ENCODE results near the gene DNAAF5.

DNAAF5 gene

GRCh38 chr7:691361-692045, 35.0 kb upstream of the DNAAF5 start:
- H3K4me1 ChIP-seq (ENCODE audit: control insufficient read depth, insufficient read depth, low read length, poor library complexity, severe bottlenecking) = no peaks in the 10 kb centered on the region
- peaks cover 5% of the 10 kb centered on the region for H3K9me3 ChIP-seq (ENCODE audit: control insufficient read depth, low read length)
- no peak overlapping the region for H3K27ac ChIP-seq (ENCODE audit: insufficient read depth, low read length, poor library complexity, severe bottlenecking)
- H3K27me3 ChIP-seq (replicated peaks; ENCODE audit: control insufficient read depth, insufficient read depth, low read length, poor library complexity, severe bottlenecking) = no peaks in the 10 kb centered on the region
- H3K4me3 ChIP-seq (ENCODE audit: insufficient read depth, low read depth, low read length, poor library complexity, severe bottlenecking) = no peak overlapping the region
- no peaks in the 10 kb centered on the region for H3K36me3 ChIP-seq (ENCODE audit: control insufficient read depth, insufficient read depth, low read length)
- DNase-seq = no peak

- no peak for DNase-seq
- Histone ChIP-seq H3K27me3 (replicated peaks; ENCODE audit: control insufficient read depth, insufficient read depth, low read length, poor library complexity, severe bottlenecking) (no peaks in the 10 kb centered on the region), H3K27ac (ENCODE audit: insufficient read depth, low read length, poor library complexity, severe bottlenecking) (no peak overlapping the region), H3K9me3 (ENCODE audit: control insufficient read depth, low read length) (peaks cover 5% of the 10 kb centered on the region), H3K36me3 (ENCODE audit: control insufficient read depth, insufficient read depth, low read length) (no peaks in the 10 kb centered on the region), H3K4me1 (ENCODE audit: control insufficient read depth, insufficient read depth, low read length, poor library complexity, severe bottlenecking) (no peaks in the 10 kb centered on the region), H3K4me3 (ENCODE audit: insufficient read depth, low read depth, low read length, poor library complexity, severe bottlenecking) (no peak overlapping the region)
Measured at GRCh38 chr7:693280-693679, 33.2 kb upstream of the DNAAF5 start.

- Histone ChIP-seq H3K9me3 (ENCODE audit: control insufficient read depth, low read length) (no peaks in the 10 kb centered on the region), H3K27me3 (replicated peaks; ENCODE audit: control insufficient read depth, insufficient read depth, low read length, poor library complexity, severe bottlenecking) (no peaks in the 10 kb centered on the region), H3K27ac (ENCODE audit: insufficient read depth, low read length, poor library complexity, severe bottlenecking) (no peak overlapping the region), H3K4me3 (ENCODE audit: insufficient read depth, low read depth, low read length, poor library complexity, severe bottlenecking) (no peak overlapping the region), H3K4me1 (ENCODE audit: control insufficient read depth, insufficient read depth, low read length, poor library complexity, severe bottlenecking) (no peaks in the 10 kb centered on the region), H3K36me3 (ENCODE audit: control insufficient read depth, insufficient read depth, low read length) (no peaks in the 10 kb centered on the region)
- DNase-seq = no peak
Measured at GRCh38 chr7:696426-696811, 30.1 kb upstream of the DNAAF5 start.

DNA sequence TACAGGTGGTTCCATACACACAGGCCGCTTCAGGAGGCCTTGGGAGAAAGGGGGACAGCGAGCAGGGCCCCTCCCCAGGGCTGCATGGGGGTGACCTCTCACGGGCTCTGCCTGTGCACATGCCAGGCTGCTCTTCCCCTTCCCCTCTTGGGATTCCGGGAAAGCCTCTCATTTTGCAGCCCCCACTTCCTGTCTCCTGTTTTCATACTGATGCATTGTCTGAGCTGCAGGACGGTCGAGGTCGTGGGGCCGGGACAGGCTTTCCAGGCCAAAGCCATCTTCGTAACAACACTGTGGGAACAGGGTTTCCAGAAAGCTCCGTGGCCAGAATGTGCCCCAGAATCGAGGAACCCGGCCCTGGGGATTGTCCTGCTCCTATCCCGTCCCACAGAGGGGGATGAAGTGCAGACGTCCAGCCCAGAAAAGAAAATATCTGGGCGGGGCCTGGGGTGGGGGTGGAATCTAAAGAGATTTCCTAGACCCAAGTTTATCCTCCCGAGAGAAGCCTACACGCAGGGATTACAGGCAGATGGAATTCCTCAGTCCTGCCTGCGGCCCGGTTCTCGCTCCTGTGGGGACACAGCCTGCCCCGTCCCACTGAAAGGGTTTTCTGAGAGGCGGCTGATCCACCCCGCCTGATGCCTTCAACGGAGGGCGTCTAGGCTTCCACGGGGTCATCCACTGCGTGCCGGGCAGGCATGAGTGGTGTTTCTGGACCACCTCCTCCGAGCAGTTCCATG, 29.5 kb upstream of the DNAAF5 start:
- no peak for DNase-seq
- no peak overlapping the region for H3K27ac ChIP-seq (ENCODE audit: insufficient read depth, low read length, poor library complexity, severe bottlenecking)

DNA sequence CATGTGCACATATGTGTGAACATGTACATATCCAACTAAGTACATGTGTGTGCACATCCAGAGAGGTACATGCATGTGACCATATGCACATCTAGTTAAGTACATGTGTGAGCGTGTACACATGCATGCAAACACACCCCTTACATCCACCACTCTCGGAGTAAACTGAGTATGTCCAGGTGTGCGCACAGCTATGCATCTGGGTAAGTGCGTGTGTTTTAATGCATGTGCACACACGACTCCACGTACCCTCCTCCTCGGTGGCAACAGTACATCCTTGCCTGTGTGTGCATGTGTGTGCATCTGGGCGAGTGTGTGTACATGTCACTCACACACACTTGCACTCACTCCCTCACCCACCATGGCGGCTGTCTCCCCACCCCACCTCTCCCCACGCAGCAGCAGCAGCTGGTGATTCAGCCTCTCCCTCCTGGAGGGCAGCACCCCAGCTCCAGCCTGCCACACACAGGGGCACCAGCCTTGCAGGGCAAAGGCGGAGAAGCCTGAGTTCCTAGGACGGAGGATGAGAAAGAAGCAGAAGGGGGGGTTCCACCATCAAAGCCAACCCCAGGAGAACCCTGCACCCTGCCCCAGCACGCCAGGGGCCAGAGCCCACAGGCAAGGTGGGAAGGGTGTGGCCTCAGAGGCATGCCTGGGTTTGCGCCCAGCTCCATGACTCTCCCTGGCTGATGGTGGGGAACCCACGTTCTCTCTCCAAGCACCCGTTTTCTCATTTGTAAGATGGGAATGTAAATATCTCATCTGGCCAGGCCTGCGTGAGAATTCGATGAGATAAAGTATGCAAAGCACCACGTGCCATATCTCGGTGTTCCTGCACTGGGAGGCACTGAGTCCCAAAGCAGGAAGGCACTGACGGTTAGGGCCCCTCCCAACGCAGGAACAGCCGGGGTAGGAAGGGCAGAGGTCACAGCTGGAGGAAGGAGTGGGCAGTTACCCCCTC, 27.7 kb upstream of the DNAAF5 start:
- Histone ChIP-seq H3K4me3 (ENCODE audit: insufficient read depth, low read depth, low read length, poor library complexity, severe bottlenecking) (no peak overlapping the region), H3K36me3 (ENCODE audit: control insufficient read depth, insufficient read depth, low read length) (no peaks in the 10 kb centered on the region), H3K27me3 (replicated peaks; ENCODE audit: control insufficient read depth, insufficient read depth, low read length, poor library complexity, severe bottlenecking) (no peaks in the 10 kb centered on the region), H3K4me1 (ENCODE audit: control insufficient read depth, insufficient read depth, low read length, poor library complexity, severe bottlenecking) (no peaks in the 10 kb centered on the region), H3K27ac (ENCODE audit: insufficient read depth, low read length, poor library complexity, severe bottlenecking) (no peak overlapping the region), H3K9me3 (ENCODE audit: control insufficient read depth, low read length) (no peaks in the 10 kb centered on the region)
- DNase-seq = no peak

More for the DNA sequence above, 29.5 kb upstream of the DNAAF5 start:
- H3K36me3 ChIP-seq (ENCODE audit: control insufficient read depth, insufficient read depth, low read length) = no peaks in the 10 kb centered on the region
- no peak overlapping the region for H3K4me3 ChIP-seq (ENCODE audit: insufficient read depth, low read depth, low read length, poor library complexity, severe bottlenecking)
- no peaks in the 10 kb centered on the region for H3K9me3 ChIP-seq (ENCODE audit: control insufficient read depth, low read length)
- H3K27me3 ChIP-seq (replicated peaks; ENCODE audit: control insufficient read depth, insufficient read depth, low read length, poor library complexity, severe bottlenecking) = no peaks in the 10 kb centered on the region
- no peaks in the 10 kb centered on the region for H3K4me1 ChIP-seq (ENCODE audit: control insufficient read depth, insufficient read depth, low read length, poor library complexity, severe bottlenecking)

DNA sequence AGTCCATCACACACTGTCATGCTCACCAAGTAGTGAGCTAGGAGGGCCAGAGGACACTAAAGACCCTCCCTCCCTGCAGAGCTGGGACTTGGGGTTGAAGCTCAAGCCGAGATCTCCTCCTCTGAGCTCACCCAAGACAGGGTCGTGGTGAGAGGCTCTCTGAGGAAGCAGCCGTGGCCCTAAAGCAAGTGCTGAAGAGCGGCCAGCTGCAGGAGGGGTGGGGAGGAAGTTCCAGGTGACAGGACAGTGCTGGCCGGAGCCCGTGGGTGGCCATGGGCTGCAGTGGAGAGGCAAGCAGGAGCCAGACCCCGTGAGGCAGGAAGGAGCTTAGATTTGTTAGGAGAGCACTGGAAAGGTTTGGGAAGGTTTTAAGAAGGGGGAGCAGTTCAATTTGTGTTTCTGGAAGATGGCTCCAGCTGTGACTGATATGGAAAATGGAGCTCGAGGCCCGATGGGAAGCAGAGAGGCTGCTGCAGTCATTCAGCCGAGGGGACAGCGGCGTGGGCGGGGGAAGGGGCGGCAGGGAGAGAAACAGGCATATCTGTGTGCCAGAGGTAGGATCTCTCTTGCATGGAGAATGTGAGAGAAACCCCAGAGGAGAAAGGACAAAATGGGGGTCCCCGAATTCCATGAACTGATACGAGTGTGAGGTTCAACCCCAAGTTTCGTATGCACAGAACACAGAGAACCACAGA, 26.9 kb upstream of the DNAAF5 start:
- Histone ChIP-seq H3K4me3 (ENCODE audit: insufficient read depth, low read depth, low read length, poor library complexity, severe bottlenecking) (no peak overlapping the region), H3K9me3 (ENCODE audit: control insufficient read depth, low read length) (no peaks in the 10 kb centered on the region), H3K36me3 (ENCODE audit: control insufficient read depth, insufficient read depth, low read length) (no peaks in the 10 kb centered on the region), H3K27ac (ENCODE audit: insufficient read depth, low read length, poor library complexity, severe bottlenecking) (no peak overlapping the region), H3K27me3 (replicated peaks; ENCODE audit: control insufficient read depth, insufficient read depth, low read length, poor library complexity, severe bottlenecking) (no peaks in the 10 kb centered on the region), H3K4me1 (ENCODE audit: control insufficient read depth, insufficient read depth, low read length, poor library complexity, severe bottlenecking) (no peaks in the 10 kb centered on the region)
- DNase-seq = no peak

- H3K36me3 ChIP-seq (ENCODE audit: control insufficient read depth, insufficient read depth, low read length) = no peaks in the 10 kb centered on the region
- H3K27ac ChIP-seq (ENCODE audit: insufficient read depth, low read length, poor library complexity, severe bottlenecking) = no peak overlapping the region
- H3K27me3 ChIP-seq (replicated peaks; ENCODE audit: control insufficient read depth, insufficient read depth, low read length, poor library complexity, severe bottlenecking) = no peaks in the 10 kb centered on the region
- H3K4me1 ChIP-seq (ENCODE audit: control insufficient read depth, insufficient read depth, low read length, poor library complexity, severe bottlenecking) = no peaks in the 10 kb centered on the region
- DNase-seq = no peak
- no peaks in the 10 kb centered on the region for H3K9me3 ChIP-seq (ENCODE audit: control insufficient read depth, low read length)
- H3K4me3 ChIP-seq (ENCODE audit: insufficient read depth, low read depth, low read length, poor library complexity, severe bottlenecking) = no peak overlapping the region
Measured at GRCh38 chr7:701086-701671, 25.3 kb upstream of the DNAAF5 start.

GRCh38 chr7:703049-703448, 23.4 kb upstream of the DNAAF5 start:
- H3K9me3 ChIP-seq (ENCODE audit: control insufficient read depth, low read length) = no peaks in the 10 kb centered on the region
- no peak overlapping the region for H3K27ac ChIP-seq (ENCODE audit: insufficient read depth, low read length, poor library complexity, severe bottlenecking)
- H3K36me3 ChIP-seq (ENCODE audit: control insufficient read depth, insufficient read depth, low read length) = no peaks in the 10 kb centered on the region
- no peaks in the 10 kb centered on the region for H3K27me3 ChIP-seq (replicated peaks; ENCODE audit: control insufficient read depth, insufficient read depth, low read length, poor library complexity, severe bottlenecking)
- H3K4me1 ChIP-seq (ENCODE audit: control insufficient read depth, insufficient read depth, low read length, poor library complexity, severe bottlenecking) = no peaks in the 10 kb centered on the region
- DNase-seq = no peak
- no peak overlapping the region for H3K4me3 ChIP-seq (ENCODE audit: insufficient read depth, low read depth, low read length, poor library complexity, severe bottlenecking)

DNA sequence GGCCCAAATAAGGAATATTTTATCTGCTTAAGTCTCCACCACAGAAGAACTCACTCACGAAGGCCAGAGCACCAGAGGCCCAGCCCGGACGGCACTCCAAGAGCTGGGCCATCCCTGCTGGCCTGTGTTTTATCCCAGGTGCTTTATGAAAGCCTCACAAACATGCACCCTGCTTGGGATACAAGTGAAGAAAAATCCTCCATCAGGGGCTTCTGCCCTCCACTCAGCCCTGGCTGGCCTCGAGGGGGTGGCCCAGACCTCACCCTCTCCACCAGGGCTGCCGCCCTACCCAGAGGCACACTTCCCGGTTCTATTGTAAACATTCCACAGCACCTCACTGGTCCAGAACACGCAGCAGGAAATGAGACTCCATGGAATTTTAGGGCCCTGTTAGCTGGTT, 19.8 kb upstream of the DNAAF5 start:
- Histone ChIP-seq H3K9me3 (ENCODE audit: control insufficient read depth, low read length) (no peaks in the 10 kb centered on the region), H3K27ac (ENCODE audit: insufficient read depth, low read length, poor library complexity, severe bottlenecking) (no peak overlapping the region), H3K4me3 (ENCODE audit: insufficient read depth, low read depth, low read length, poor library complexity, severe bottlenecking) (no peak overlapping the region), H3K36me3 (ENCODE audit: control insufficient read depth, insufficient read depth, low read length) (no peaks in the 10 kb centered on the region), H3K27me3 (replicated peaks; ENCODE audit: control insufficient read depth, insufficient read depth, low read length, poor library complexity, severe bottlenecking) (no peaks in the 10 kb centered on the region), H3K4me1 (ENCODE audit: control insufficient read depth, insufficient read depth, low read length, poor library complexity, severe bottlenecking) (peaks cover 2% of the 10 kb centered on the region)
- no peak for DNase-seq
